IMR-90 (cell line): ENCODE results near the gene NR4A2.

Experiments used
- CEBPB ChIP-seq: IDR thresholded peaks from 2 replicates; pipeline ENCODE4 v1.6.1; 2012; ENCODE audit warnings: low read depth, low read length, improper control_type of control experiment
- POLR2A ChIP-seq: IDR thresholded peaks from 2 replicates; pipeline ENCODE4 v1.6.1; 2012; ENCODE audit warnings: mild to moderate bottlenecking, low read depth, low read length
- SMC3 ChIP-seq: fragments of 150-350 bp; IDR thresholded peaks from 2 replicates; pipeline ENCODE4 v1.6.1; 2016; ENCODE audit warnings: low read depth, mild to moderate bottlenecking, antibody characterized with exemption, low read length, moderate library complexity
- TF ChIP-seq, protein P1 (sequence below): fragments of 150-350 bp; IDR thresholded peaks from 2 replicates; pipeline ENCODE4 v1.6.1; 2017; ENCODE audit warnings: mild to moderate bottlenecking, antibody characterized with exemption, low read length, low read depth
- TF ChIP-seq, protein P2 (sequence below): conservative IDR thresholded peaks from 2 replicates; pipeline ENCODE4 v1.5.1; 2012; ENCODE audit warnings: mild to moderate bottlenecking, low read depth, low read length, improper control_type of control experiment

DNA sequence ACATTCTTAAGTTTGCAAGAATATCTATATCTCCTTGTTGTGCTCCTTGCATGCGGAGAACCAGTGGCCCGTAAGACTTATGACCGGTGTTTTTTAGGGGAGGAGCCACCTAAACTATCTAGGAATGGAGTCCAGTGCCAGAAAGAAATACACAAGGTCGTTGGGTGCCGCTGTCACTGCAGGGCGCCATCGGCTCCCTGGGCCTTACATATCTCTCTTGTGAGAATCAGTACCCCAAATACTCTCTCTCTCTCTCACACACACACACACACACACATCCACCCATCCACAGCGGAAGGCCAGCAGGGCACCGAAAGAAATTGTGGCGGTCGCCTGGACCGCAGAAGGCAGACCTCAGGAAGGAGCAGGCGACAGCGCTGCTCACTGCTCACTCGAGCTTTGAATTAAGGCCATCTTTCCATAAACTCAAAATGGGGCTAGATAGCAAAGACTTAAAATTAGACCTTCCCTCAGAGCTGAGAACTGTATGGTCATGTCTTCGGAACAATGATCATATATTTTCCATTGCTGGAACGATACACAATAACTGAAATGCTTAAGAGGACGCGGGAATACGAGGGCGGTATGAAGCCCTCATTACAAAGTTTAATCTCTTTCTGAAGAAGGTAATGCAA is 10.4 kb downstream of the NR4A2 start:
- TF ChIP-seq CEBPB (no peak), SMC3 (no peak), POLR2A (no peak)
- TF ChIP-seq, protein P1, sequence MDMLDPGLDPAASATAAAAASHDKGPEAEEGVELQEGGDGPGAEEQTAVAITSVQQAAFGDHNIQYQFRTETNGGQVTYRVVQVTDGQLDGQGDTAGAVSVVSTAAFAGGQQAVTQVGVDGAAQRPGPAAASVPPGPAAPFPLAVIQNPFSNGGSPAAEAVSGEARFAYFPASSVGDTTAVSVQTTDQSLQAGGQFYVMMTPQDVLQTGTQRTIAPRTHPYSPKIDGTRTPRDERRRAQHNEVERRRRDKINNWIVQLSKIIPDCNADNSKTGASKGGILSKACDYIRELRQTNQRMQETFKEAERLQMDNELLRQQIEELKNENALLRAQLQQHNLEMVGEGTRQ: no peak
- TF ChIP-seq, protein P2, sequence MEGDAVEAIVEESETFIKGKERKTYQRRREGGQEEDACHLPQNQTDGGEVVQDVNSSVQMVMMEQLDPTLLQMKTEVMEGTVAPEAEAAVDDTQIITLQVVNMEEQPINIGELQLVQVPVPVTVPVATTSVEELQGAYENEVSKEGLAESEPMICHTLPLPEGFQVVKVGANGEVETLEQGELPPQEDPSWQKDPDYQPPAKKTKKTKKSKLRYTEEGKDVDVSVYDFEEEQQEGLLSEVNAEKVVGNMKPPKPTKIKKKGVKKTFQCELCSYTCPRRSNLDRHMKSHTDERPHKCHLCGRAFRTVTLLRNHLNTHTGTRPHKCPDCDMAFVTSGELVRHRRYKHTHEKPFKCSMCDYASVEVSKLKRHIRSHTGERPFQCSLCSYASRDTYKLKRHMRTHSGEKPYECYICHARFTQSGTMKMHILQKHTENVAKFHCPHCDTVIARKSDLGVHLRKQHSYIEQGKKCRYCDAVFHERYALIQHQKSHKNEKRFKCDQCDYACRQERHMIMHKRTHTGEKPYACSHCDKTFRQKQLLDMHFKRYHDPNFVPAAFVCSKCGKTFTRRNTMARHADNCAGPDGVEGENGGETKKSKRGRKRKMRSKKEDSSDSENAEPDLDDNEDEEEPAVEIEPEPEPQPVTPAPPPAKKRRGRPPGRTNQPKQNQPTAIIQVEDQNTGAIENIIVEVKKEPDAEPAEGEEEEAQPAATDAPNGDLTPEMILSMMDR: no peak
